Measurements from ENCODE around the gene RAB3IL1.

DNA sequence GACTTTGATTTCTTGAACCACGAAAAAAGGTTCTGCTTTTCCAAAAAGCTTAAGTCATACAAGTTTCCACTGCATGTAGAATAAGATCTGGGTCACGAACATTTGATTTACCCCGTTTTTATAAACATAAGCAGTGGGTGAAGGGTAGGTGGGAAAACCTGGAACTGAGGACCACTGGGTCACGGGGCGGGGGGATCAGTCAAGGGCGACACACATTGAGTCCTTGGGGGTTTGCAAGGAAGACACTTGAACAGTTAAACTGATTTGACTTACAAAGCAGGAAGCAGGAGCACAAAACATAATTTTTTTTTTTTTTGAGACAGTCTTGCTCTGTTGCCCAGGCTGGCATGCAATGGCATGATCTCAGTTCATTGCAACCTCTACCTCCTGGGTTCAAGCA lies 36.9 kb downstream of the RAB3IL1 start:
- TF ChIP-seq, protein P1, sequence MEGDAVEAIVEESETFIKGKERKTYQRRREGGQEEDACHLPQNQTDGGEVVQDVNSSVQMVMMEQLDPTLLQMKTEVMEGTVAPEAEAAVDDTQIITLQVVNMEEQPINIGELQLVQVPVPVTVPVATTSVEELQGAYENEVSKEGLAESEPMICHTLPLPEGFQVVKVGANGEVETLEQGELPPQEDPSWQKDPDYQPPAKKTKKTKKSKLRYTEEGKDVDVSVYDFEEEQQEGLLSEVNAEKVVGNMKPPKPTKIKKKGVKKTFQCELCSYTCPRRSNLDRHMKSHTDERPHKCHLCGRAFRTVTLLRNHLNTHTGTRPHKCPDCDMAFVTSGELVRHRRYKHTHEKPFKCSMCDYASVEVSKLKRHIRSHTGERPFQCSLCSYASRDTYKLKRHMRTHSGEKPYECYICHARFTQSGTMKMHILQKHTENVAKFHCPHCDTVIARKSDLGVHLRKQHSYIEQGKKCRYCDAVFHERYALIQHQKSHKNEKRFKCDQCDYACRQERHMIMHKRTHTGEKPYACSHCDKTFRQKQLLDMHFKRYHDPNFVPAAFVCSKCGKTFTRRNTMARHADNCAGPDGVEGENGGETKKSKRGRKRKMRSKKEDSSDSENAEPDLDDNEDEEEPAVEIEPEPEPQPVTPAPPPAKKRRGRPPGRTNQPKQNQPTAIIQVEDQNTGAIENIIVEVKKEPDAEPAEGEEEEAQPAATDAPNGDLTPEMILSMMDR (conservative IDR thresholded peaks at IDR 0.05; ENCODE audit: low read length), result no peak
- no peak for TF ChIP-seq EZH2phosphoT487 (IDR thresholded peaks at IDR 0.05; ENCODE audit: borderline replicate concordance)
